ENCODE data around the gene ACTRT2. TPM values are rescaled to one million over a fixed set of nuclear protein-coding genes. Genes with fewer than 3 reads are reported as not detected.

Gene ACTRT2
- total RNA-seq, 1 experiment from 2014 or later, result not detected

DNA sequence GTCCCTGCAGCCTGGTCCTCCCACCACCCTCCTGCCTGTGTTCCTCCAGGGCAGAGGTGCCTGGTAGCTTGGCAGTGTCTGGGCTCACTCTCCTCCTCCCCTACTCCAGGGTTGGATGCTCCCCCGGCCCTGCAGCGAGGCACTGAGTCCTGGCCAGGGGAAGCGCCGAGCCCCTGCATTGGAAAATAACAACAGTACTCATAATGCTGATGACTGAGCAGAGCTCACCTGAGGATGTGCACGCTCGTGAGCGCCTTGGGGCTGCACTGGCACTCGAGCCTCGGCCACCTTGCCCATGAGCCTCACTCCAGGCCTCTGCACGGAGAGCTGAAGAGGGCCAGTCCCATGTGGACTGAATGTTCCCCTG lies 6.0 kb upstream of the ACTRT2 start:
- TF ChIP-seq, protein P1, sequence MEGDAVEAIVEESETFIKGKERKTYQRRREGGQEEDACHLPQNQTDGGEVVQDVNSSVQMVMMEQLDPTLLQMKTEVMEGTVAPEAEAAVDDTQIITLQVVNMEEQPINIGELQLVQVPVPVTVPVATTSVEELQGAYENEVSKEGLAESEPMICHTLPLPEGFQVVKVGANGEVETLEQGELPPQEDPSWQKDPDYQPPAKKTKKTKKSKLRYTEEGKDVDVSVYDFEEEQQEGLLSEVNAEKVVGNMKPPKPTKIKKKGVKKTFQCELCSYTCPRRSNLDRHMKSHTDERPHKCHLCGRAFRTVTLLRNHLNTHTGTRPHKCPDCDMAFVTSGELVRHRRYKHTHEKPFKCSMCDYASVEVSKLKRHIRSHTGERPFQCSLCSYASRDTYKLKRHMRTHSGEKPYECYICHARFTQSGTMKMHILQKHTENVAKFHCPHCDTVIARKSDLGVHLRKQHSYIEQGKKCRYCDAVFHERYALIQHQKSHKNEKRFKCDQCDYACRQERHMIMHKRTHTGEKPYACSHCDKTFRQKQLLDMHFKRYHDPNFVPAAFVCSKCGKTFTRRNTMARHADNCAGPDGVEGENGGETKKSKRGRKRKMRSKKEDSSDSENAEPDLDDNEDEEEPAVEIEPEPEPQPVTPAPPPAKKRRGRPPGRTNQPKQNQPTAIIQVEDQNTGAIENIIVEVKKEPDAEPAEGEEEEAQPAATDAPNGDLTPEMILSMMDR (conservative IDR thresholded peaks at IDR 0.05; ENCODE audit: low read depth, low read length), result no peak
- TF ChIP-seq EZH2 (IDR thresholded peaks at IDR 0.05; ENCODE audit: low read length, unreplicated experiment) (no peak), EZH2phosphoT487 (IDR thresholded peaks at IDR 0.05; ENCODE audit: borderline replicate concordance, low read length) (no peak)
- no peak overlapping the region for H3K4me3 ChIP-seq (ENCODE audit: low read length)
- POLR2A ChIA-PET (ENCODE audit: unreplicated experiment), result no interaction called here
- ATAC-seq (no peak), DNase-seq (no peak)
- no peaks in the 10 kb centered on the region for H3F3A ChIP-seq (ENCODE audit: low read length, unreplicated experiment)
- no peak overlapping the region for H2AFZ ChIP-seq (ENCODE audit: low read length)
- H3K27me3 ChIP-seq (ENCODE audit: low read length), result peaks cover 87% of the 10 kb centered on the region
- no peaks in the 10 kb centered on the region for H4K20me1 ChIP-seq (ENCODE audit: low read length)
- H3K9ac ChIP-seq (ENCODE audit: low read length), result no peak overlapping the region
- no peak overlapping the region for H3K4me2 ChIP-seq (ENCODE audit: low read length)
- H3K9me3 ChIP-seq (ENCODE audit: low read length), result no peaks in the 10 kb centered on the region
- CTCF ChIA-PET, result no interaction called here
- no TSS peak for BruUV-seq (replicated peaks)
- no peaks in the 10 kb centered on the region for H3K79me2 ChIP-seq (ENCODE audit: low read length)
- H3K9me2 ChIP-seq (replicated peaks; ENCODE audit: low read length), result no peaks in the 10 kb centered on the region
- no peak overlapping the region for H3K27ac ChIP-seq (ENCODE audit: low read length)
- no peaks in the 10 kb centered on the region for H3K4me1 ChIP-seq (ENCODE audit: insufficient read depth, low read length)
- intact Hi-C loops (cut with micrococcal nuclease), result no loop called here
- no peaks in the 10 kb centered on the region for H3K36me3 ChIP-seq (ENCODE audit: low read depth, low read length)

DNA sequence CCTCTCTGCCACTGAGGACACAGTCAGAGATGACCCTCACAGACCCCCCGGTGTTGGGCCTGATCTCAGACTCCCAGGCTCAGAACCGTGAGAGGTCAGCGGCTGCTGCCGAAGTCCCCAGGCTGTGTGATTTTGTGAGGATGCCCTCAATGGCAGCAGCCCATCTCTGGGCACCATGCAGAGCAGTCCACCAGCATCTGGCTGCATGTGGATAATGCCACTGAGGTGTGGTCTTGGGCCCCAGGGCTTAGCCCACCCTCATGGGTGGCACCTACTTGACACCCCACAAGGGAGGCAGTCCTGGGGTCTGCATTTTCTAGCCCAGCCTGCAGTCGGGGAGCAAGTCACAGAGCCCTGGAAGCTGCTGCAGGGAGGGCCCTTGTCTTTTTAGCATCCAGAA lies 5.5 kb upstream of the ACTRT2 start:
- no peak overlapping the region for H3K9ac ChIP-seq (ENCODE audit: low read length)
- intact Hi-C loops (cut with micrococcal nuclease), result no loop called here
- H3K36me3 ChIP-seq (ENCODE audit: low read depth, low read length), result no peaks in the 10 kb centered on the region
- ATAC-seq, result no peak
- no peak overlapping the region for H3K27ac ChIP-seq (ENCODE audit: low read length)
- no peaks in the 10 kb centered on the region for H3F3A ChIP-seq (ENCODE audit: low read length, unreplicated experiment)
- peaks cover 89% of the 10 kb centered on the region for H3K27me3 ChIP-seq (ENCODE audit: low read length)
- H3K79me2 ChIP-seq (ENCODE audit: low read length), result no peaks in the 10 kb centered on the region
- TF ChIP-seq, protein P1 (conservative IDR thresholded peaks at IDR 0.05; ENCODE audit: low read depth, low read length), result no peak
- TF ChIP-seq EZH2phosphoT487 (IDR thresholded peaks at IDR 0.05; ENCODE audit: borderline replicate concordance, low read length) (no peak), EZH2 (IDR thresholded peaks at IDR 0.05; ENCODE audit: low read length, unreplicated experiment) (no peak)
- POLR2A ChIA-PET (ENCODE audit: unreplicated experiment), result no interaction called here
- no TSS peak for BruUV-seq (replicated peaks)
- CTCF ChIA-PET, result no interaction called here
- H3K4me1 ChIP-seq (ENCODE audit: insufficient read depth, low read length), result no peaks in the 10 kb centered on the region
- no peak overlapping the region for H3K4me3 ChIP-seq (ENCODE audit: low read length)
- no peaks in the 10 kb centered on the region for H3K9me3 ChIP-seq (ENCODE audit: low read length)
- no peak overlapping the region for H2AFZ ChIP-seq (ENCODE audit: low read length)
- no peaks in the 10 kb centered on the region for H4K20me1 ChIP-seq (ENCODE audit: low read length)
- H3K9me2 ChIP-seq (replicated peaks; ENCODE audit: low read length), result no peaks in the 10 kb centered on the region
- H3K4me2 ChIP-seq (ENCODE audit: low read length), result no peak overlapping the region
- DNase-seq, result no peak

DNA sequence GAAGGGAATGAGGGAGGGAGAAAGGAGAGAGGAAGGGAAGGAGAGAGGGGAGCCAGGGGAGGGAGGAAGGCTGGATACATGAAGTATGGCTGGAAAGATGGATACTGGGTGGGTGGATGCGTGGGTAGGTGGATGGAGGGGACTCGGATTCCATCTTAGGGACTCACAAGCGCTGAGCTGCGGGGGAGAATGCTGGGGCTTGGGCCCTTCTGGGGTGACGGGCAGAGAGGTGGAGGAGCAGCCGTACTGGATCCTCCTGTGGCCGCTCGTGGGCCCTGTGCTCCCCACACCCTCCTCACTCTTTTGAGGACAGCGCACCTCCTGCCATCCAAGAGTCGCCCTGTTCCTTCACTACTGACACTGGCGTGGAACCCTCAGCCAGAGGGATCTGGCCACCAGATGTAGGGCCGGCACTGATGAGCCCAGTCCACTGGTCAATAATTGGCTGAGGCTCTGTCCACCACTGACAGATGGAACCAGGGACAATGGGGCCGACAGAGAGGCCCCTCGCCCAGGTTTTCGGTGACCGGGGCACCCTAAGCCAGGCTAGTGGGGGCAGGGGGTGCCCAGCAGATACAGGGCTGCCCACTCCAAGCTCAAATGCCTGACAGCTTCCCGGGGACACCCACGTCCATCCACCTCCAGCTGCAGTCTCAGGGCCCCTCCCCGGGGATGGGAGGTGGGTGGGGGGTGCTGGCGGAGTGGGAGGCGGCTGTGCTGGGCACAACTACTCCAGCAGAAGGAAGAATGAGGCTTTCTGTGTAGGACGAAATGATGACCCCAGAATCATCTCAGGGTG lies 4.4 kb upstream of the ACTRT2 start:
- intact Hi-C loops (cut with micrococcal nuclease), result no loop called here
- peaks cover 89% of the 10 kb centered on the region for H3K27me3 ChIP-seq (ENCODE audit: low read length)

More for the DNA sequence above, 4.4 kb upstream of the ACTRT2 start:
- Histone ChIP-seq H3F3A (ENCODE audit: low read length, unreplicated experiment) (no peaks in the 10 kb centered on the region), H3K9me2 (replicated peaks; ENCODE audit: low read length) (no peaks in the 10 kb centered on the region), H3K4me2 (ENCODE audit: low read length) (no peak overlapping the region), H3K27ac (ENCODE audit: low read length) (no peak overlapping the region), H2AFZ (ENCODE audit: low read length) (no peak overlapping the region), H4K20me1 (ENCODE audit: low read length) (no peaks in the 10 kb centered on the region), H3K4me3 (ENCODE audit: low read length) (no peak overlapping the region), H3K79me2 (ENCODE audit: low read length) (no peaks in the 10 kb centered on the region), H3K4me1 (ENCODE audit: insufficient read depth, low read length) (no peaks in the 10 kb centered on the region), H3K9ac (ENCODE audit: low read length) (no peak overlapping the region), H3K36me3 (ENCODE audit: low read depth, low read length) (no peaks in the 10 kb centered on the region), H3K9me3 (ENCODE audit: low read length) (no peaks in the 10 kb centered on the region)
- ChIA-PET CTCF (no interaction called here), POLR2A (ENCODE audit: unreplicated experiment) (no interaction called here)
- TF ChIP-seq EZH2 (IDR thresholded peaks at IDR 0.05; ENCODE audit: low read length, unreplicated experiment) (no peak), EZH2phosphoT487 (IDR thresholded peaks at IDR 0.05; ENCODE audit: borderline replicate concordance, low read length) (no peak)
- TF ChIP-seq, protein P1 (conservative IDR thresholded peaks at IDR 0.05; ENCODE audit: low read depth, low read length), result no peak
- BruUV-seq (replicated peaks), result no TSS peak
- DNase-seq (no peak), ATAC-seq (no peak)

Data from PC-3 (cell line).